Stimulated activated CD4-positive, alpha-beta T cell treated with anti-CD3 and anti-CD28 coated beads, Interleukin-2, amount 100 ng/mL, for 4 hours (primary cell): ENCODE data around the gene NCOA3.

Experiments used
- DNase-seq: peaks from one replicate; pipeline ENCODE4 v3.0.0-alpha.2; 2020; ENCODE audit warnings: low read depth

Gene NCOA3

GRCh38 chr20:47638851-47639250 lies 137.2 kb downstream of the NCOA3 start:
- DNase-seq = no peak

GRCh38 chr20:47642118-47642517 lies 140.4 kb downstream of the NCOA3 start:
- DNase-seq = no peak

GRCh38 chr20:47642624-47643023 lies 140.9 kb downstream of the NCOA3 start:
- DNase-seq = no peak

- DNase-seq = no peak
Observed at GRCh38 chr20:47645632-47646031, 143.9 kb downstream of the NCOA3 start.

GRCh38 chr20:47647994-47648393 lies 146.3 kb downstream of the NCOA3 start:
- DNase-seq = no peak

GRCh38 chr20:47648943-47649342 lies 147.3 kb downstream of the NCOA3 start:
- DNase-seq = no peak

- DNase-seq = no peak
Observed at GRCh38 chr20:47652301-47652700, 150.6 kb downstream of the NCOA3 start.

GRCh38 chr20:47652794-47653193 lies 151.1 kb downstream of the NCOA3 start:
- DNase-seq = no peak

GRCh38 chr20:47653869-47654268 lies 152.2 kb downstream of the NCOA3 start:
- no peak for DNase-seq

GRCh38 chr20:47654370-47654769 lies 152.7 kb downstream of the NCOA3 start:
- no peak for DNase-seq

- no peak for DNase-seq
Observed at GRCh38 chr20:47655635-47656034, 153.9 kb downstream of the NCOA3 start.

GRCh38 chr20:47656318-47656717 lies 154.6 kb downstream of the NCOA3 start:
- no peak for DNase-seq

- DNase-seq = no peak
Observed at GRCh38 chr20:47659904-47660601, 158.4 kb downstream of the NCOA3 start.

- no peak for DNase-seq
Observed at GRCh38 chr20:47660602-47660905, 158.9 kb downstream of the NCOA3 start.

- DNase-seq = no peak
Observed at GRCh38 chr20:47660983-47661700, 159.5 kb downstream of the NCOA3 start.

GRCh38 chr20:47661714-47662113 lies 160.0 kb downstream of the NCOA3 start:
- no peak for DNase-seq

- DNase-seq = no peak
Observed at GRCh38 chr20:47662483-47663353, 161.0 kb downstream of the NCOA3 start.

GRCh38 chr20:47663354-47664067 lies 161.8 kb downstream of the NCOA3 start:
- peak; percentile 35 for DNase-seq

- no peak for DNase-seq
Observed at GRCh38 chr20:47664068-47664437, 162.4 kb downstream of the NCOA3 start.

- no peak for DNase-seq
Observed at GRCh38 chr20:47664744-47665143, 163.1 kb downstream of the NCOA3 start.

- DNase-seq = no peak
Observed at GRCh38 chr20:47665221-47665991, 163.7 kb downstream of the NCOA3 start.

- no peak for DNase-seq
Observed at GRCh38 chr20:47666304-47666703, 164.6 kb downstream of the NCOA3 start.
